H1 (cell line): ENCODE results near the gene ZNF398. TPM values are rescaled to one million over a fixed set of nuclear protein-coding genes. Genes with fewer than 3 reads are reported as not detected.

Experiments used
- ATF2 ChIP-seq: IDR thresholded peaks from 2 replicates; pipeline ENCODE4 v1.6.1; 2012; ENCODE audit warnings: low read length, inconsistent platforms
- EGR1 ChIP-seq: IDR thresholded peaks from 2 replicates; pipeline ENCODE4 v1.6.1; 2011; ENCODE audit warnings: low read depth, low read length, borderline replicate concordance
- EZH2 ChIP-seq: fragments of 200-600 bp; sonication (generic); IDR thresholded peaks from 2 replicates; pipeline ENCODE4 v1.7.1; 2012; ENCODE audit warnings: low read depth, mild to moderate bottlenecking, moderate library complexity, low read length, inconsistent platforms; ENCODE audit not compliant: severe bottlenecking
- NRF1 ChIP-seq: IDR thresholded peaks from 2 replicates; pipeline ENCODE4 v1.6.1; 2011; ENCODE audit warnings: mild to moderate bottlenecking, low read depth, low read length, improper control_type of control experiment
- RBBP5 ChIP-seq: IDR thresholded peaks from 2 replicates; pipeline ENCODE4 v1.7.1; 2012; ENCODE audit warnings: low read depth, mild to moderate bottlenecking, inconsistent platforms, low read length, moderate library complexity, borderline replicate concordance
- SP4 ChIP-seq: IDR thresholded peaks from 2 replicates; pipeline ENCODE4 v1.6.1; 2012; ENCODE audit warnings: low read length, inconsistent platforms
- polyA plus RNA-seq, 7 experiments: library from polyadenylated mRNA; depleted of rRNA in 3 of 7; stranded (reverse) in 5 of 7; unstranded in 2 of 7; fragments of >200 nt in 5 of 7; fragments of 200-250 nt in 2 of 7; gene quantifications; 1 replicate in 5 of 7; 2 replicates in 1 of 7; 4 replicates in 1 of 7; pipeline versions ENCODE4 v1.2.1 to v1.2.3, GENCODE V29; 2011 to 2013; ENCODE audit warnings: missing spikeins in 2 of 7, mixed read lengths in 2 of 7
- total RNA-seq: library from RNA; stranded (reverse); fragmentation: NEBNext Ultra II Directional; extraction: Animal tissue kit (Norgen Biotek cat#: 25700); gene quantifications from 2 replicates; pipeline ENCODE4 v1.2.1, GENCODE V29; 2021

The ZNF398 gene
- total and polyA plus RNA-seq, 2 of the 8 experiments (the other 6 are each of a cell fraction or from before 2014, with no cell fraction given) = 52.7 to 63.5 TPM

- TF ChIP-seq ATF2 (no peak), RBBP5 (peak; percentile 90; the same call in 1 of the 2 replicates), SP4 (no peak), EGR1 (no peak; the same call in 1 of the 2 replicates), NRF1 (no peak), EZH2 (no peak)
These were observed 48.2 kb downstream of the ZNF398 start, which contains the start of gene ZNF282 (continued) for GRCh38 chr7:149195180-149196150.
